ENCODE measurements around the gene IER2.

IER2 gene

DNA sequence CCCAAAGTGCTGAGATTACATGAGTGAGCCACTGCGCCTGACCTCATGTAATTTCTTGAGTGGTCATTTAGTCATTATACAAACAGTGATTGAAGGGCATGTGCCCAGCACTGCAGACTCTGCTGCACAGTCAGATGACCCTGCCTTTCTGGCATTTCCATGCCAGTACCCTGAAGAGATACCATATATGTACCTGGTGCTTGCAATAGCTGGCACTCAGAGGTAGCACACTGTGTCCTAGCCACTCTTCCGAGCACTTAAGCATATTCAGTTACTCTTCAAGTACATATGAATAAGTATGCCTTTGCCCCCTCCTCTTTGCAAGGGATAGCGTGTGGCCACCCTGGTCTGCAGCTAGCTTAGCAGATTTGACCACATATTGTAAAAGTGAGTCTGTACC is 15.6 kb upstream of the IER2 start:
- TF ChIP-seq SUZ12 (IDR thresholded peaks at IDR 0.05; ENCODE audit: extremely low read depth, insufficient read depth, insufficient read length) (no peak), YY1 (IDR thresholded peaks at IDR 0.05; ENCODE audit: insufficient read depth, insufficient read length) (no peak), ZNF274 (IDR thresholded peaks at IDR 0.05; ENCODE audit: low read depth, low read length) (no peak)
- Histone ChIP-seq H3K4me1 (ENCODE audit: insufficient read depth, insufficient read length) (peaks cover 19% of the 10 kb centered on the region), H3K9ac (ENCODE audit: insufficient read length, low read depth) (no peak overlapping the region), H3K27me3 (ENCODE audit: insufficient read depth, insufficient read length) (no peaks in the 10 kb centered on the region), H3K9me3 (ENCODE audit: insufficient read depth, low read length) (no peaks in the 10 kb centered on the region), H3K4me3 (ENCODE audit: insufficient read length, low read depth) (no peak overlapping the region), H3K36me3 (ENCODE audit: insufficient read depth, insufficient read length, low read length) (peaks cover 87% of the 10 kb centered on the region)
- DNase-seq (ENCODE audit: low read depth, low spot score), result no peak

DNA sequence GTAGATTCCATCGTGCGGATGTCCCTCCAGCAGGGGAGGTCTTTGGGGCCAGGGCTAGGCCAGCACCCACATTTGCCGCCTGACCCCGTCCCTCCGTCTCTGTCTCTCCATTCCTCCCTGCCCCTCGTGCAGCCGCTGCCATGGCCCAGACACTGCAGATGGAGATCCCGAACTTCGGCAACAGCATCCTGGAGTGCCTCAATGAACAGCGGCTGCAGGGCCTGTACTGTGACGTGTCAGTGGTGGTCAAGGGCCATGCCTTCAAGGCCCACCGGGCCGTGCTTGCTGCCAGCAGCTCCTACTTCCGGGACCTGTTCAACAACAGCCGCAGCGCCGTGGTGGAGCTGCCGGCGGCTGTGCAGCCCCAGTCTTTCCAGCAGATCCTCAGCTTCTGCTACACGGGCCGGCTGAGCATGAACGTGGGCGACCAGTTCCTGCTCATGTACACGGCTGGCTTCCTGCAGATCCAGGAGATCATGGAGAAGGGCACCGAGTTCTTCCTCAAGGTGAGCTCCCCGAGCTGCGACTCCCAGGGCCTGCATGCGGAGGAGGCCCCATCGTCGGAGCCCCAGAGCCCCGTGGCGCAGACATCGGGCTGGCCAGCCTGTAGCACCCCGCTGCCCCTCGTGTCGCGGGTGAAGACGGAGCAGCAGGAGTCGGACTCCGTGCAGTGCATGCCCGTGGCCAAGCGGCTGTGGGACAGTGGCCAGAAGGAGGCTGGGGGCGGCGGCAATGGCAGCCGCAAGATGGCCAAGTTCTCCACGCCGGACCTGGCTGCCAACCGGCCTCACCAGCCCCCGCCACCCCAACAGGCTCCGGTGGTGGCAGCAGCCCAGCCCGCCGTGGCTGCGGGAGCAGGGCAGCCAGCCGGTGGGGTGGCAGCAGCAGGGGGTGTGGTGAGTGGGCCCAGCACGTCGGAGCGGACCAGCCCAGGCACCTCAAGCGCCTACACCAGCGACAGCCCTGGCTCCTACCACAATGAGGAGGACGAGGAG is 14.8 kb upstream of the IER2 start:
- no peak for DNase-seq (ENCODE audit: low read depth, low spot score)
- peaks cover 84% of the 10 kb centered on the region for H3K36me3 ChIP-seq (ENCODE audit: insufficient read depth, insufficient read length, low read length)
- H3K4me1 ChIP-seq (ENCODE audit: insufficient read depth, insufficient read length), result peaks cover 19% of the 10 kb centered on the region
- TF ChIP-seq ZNF274 (IDR thresholded peaks at IDR 0.05; ENCODE audit: low read depth, low read length) (no peak), SUZ12 (IDR thresholded peaks at IDR 0.05; ENCODE audit: extremely low read depth, insufficient read depth, insufficient read length) (no peak), YY1 (IDR thresholded peaks at IDR 0.05; ENCODE audit: insufficient read depth, insufficient read length) (no peak)
- H3K4me3 ChIP-seq (ENCODE audit: insufficient read length, low read depth), result no peak overlapping the region
- no peaks in the 10 kb centered on the region for H3K27me3 ChIP-seq (ENCODE audit: insufficient read depth, insufficient read length)
- H3K9me3 ChIP-seq (ENCODE audit: insufficient read depth, low read length), result no peaks in the 10 kb centered on the region
- no peak overlapping the region for H3K9ac ChIP-seq (ENCODE audit: insufficient read length, low read depth)

DNA sequence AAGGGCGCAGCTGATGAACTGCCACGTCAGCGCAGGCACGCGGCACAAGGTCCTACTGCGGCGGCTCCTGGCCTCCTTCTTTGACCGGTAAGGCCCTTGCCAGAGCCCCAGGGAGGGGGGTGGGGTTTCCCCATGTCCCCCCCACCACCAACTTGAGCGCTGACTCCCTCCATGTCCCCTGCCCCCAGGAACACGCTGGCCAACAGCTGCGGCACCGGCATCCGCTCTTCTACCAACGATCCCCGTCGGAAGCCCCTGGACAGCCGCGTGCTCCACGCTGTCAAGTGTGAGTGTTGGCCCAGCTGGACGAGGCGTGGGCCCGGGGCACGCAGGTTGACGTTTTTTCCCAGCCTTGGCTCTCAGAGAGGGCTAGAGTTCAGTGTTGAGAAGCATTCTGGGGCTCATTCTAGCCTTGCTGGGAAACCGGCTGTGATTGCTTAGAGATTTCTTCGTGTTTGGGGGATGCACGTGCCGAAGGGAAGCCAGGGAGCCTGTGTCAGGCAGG is 12.9 kb upstream of the IER2 start:
- H3K4me1 ChIP-seq (ENCODE audit: insufficient read depth, insufficient read length), result peaks cover 15% of the 10 kb centered on the region
- no peak for TF ChIP-seq ZNF274 (IDR thresholded peaks at IDR 0.05; ENCODE audit: low read depth, low read length)
- no peak for TF ChIP-seq SUZ12 (IDR thresholded peaks at IDR 0.05; ENCODE audit: extremely low read depth, insufficient read depth, insufficient read length)
- no peak for TF ChIP-seq YY1 (IDR thresholded peaks at IDR 0.05; ENCODE audit: insufficient read depth, insufficient read length)
- no peaks in the 10 kb centered on the region for H3K9me3 ChIP-seq (ENCODE audit: insufficient read depth, low read length)
- peaks cover 69% of the 10 kb centered on the region for H3K36me3 ChIP-seq (ENCODE audit: insufficient read depth, insufficient read length, low read length)
- no peaks in the 10 kb centered on the region for H3K27me3 ChIP-seq (ENCODE audit: insufficient read depth, insufficient read length)
- no peak overlapping the region for H3K9ac ChIP-seq (ENCODE audit: insufficient read length, low read depth)
- no peak for DNase-seq (ENCODE audit: low read depth, low spot score)
- no peak overlapping the region for H3K4me3 ChIP-seq (ENCODE audit: insufficient read length, low read depth)

DNA sequence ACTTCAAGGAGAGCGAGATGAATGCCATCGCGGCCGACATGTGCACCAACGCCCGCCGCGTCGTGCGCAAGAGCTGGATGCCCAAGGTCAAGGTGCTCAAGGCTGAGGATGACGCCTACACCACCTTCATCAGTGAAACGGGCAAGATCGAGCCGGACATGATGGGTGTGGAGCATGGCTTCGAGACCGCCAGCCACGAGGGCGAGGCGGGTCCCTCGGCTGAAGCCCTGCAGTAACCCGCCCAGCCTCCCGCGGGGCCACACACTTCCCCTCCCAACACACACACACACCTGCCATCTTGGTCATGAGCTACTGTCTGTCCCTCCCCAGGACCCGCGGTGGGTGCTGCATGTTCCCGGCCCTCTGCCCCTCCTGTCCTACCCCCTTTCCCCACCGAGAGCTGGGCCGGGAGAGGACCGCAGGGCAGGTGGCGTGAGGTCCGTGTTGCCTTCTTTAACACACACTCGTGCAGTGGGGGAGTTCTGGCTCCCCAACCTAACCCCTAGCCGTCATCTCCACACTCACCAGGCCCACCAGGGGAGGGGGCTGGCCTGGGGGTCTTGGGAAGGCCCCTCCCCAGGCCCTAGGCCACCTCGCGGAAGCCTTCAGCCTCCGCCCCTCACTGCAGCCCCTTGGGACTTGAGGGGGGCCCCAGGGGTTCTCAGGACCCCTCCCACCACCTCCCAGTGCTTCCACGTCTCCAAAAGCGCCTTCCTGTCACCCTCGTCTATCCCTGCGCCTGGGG is 11.9 kb upstream of the IER2 start:
- no peaks in the 10 kb centered on the region for H3K27me3 ChIP-seq (ENCODE audit: insufficient read depth, insufficient read length)
- DNase-seq (ENCODE audit: low read depth, low spot score), result no peak
- peaks cover 60% of the 10 kb centered on the region for H3K36me3 ChIP-seq (ENCODE audit: insufficient read depth, insufficient read length, low read length)
- H3K9me3 ChIP-seq (ENCODE audit: insufficient read depth, low read length), result no peaks in the 10 kb centered on the region
- TF ChIP-seq ZNF274 (IDR thresholded peaks at IDR 0.05; ENCODE audit: low read depth, low read length) (no peak), SUZ12 (IDR thresholded peaks at IDR 0.05; ENCODE audit: extremely low read depth, insufficient read depth, insufficient read length) (no peak), YY1 (IDR thresholded peaks at IDR 0.05; ENCODE audit: insufficient read depth, insufficient read length) (no peak)
- H3K4me3 ChIP-seq (ENCODE audit: insufficient read length, low read depth), result no peak overlapping the region
- no peak overlapping the region for H3K9ac ChIP-seq (ENCODE audit: insufficient read length, low read depth)
- H3K4me1 ChIP-seq (ENCODE audit: insufficient read depth, insufficient read length), result peaks cover 15% of the 10 kb centered on the region

DNA sequence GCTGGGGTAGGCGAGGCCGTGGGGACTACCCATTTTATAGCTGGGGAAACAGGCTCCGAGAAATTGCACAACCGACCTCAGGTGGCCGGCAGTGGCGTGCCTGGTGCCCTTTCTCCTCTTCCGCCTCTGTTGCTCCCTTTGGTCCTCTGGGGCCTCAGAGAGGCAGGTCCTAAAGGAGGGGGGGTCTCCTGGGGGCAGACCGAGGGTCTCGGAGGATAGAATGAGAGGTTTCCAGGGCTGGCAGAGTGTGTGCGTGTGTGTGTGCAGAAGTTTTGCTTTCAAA is 11.4 kb upstream of the IER2 start:
- H3K36me3 ChIP-seq (ENCODE audit: insufficient read depth, insufficient read length, low read length), result peaks cover 57% of the 10 kb centered on the region
- no peaks in the 10 kb centered on the region for H3K27me3 ChIP-seq (ENCODE audit: insufficient read depth, insufficient read length)
- H3K4me3 ChIP-seq (ENCODE audit: insufficient read length, low read depth), result no peak overlapping the region
- peaks cover 15% of the 10 kb centered on the region for H3K4me1 ChIP-seq (ENCODE audit: insufficient read depth, insufficient read length)
- TF ChIP-seq ZNF274 (IDR thresholded peaks at IDR 0.05; ENCODE audit: low read depth, low read length) (no peak), SUZ12 (IDR thresholded peaks at IDR 0.05; ENCODE audit: extremely low read depth, insufficient read depth, insufficient read length) (no peak), YY1 (IDR thresholded peaks at IDR 0.05; ENCODE audit: insufficient read depth, insufficient read length) (no peak)
- no peak for DNase-seq (ENCODE audit: low read depth, low spot score)
- H3K9me3 ChIP-seq (ENCODE audit: insufficient read depth, low read length), result no peaks in the 10 kb centered on the region
- H3K9ac ChIP-seq (ENCODE audit: insufficient read length, low read depth), result no peak overlapping the region

DNA sequence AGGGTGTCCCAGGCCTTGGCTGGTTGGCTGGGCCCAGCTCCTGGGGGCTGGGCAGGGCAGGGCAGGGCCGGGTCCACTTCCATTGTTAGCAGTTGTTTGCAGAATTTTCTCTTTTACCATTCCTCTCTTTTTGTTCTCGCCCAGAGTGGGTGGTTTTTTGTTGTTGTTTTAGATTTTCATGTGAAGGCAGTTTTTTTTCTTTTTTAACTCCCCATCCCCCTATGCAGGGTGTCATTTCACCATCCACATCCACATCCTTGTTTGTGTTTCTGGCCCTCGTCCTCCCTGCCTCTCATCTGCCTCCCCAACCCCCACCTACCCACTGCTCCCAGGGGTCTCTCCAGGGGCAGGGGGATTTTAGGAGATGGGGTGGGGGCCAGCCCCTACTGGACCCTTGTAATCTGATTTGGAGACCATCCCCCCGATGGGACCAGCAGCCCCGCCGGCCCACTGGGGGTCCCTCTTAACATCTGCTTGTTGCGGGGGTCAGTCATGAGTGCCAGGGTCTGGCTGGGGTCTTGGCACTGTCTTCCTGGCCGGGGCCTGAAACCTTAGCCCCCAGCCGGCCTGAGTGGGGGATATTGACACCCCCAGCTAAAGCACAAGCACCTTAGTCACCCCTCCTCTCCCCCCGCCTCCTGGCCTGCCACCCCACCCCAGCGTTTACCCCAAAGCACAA is 10.4 kb upstream of the IER2 start:
- Histone ChIP-seq H3K9me3 (ENCODE audit: insufficient read depth, low read length) (no peaks in the 10 kb centered on the region), H3K4me1 (ENCODE audit: insufficient read depth, insufficient read length) (peaks cover 15% of the 10 kb centered on the region), H3K4me3 (ENCODE audit: insufficient read length, low read depth) (no peak overlapping the region), H3K27me3 (ENCODE audit: insufficient read depth, insufficient read length) (no peaks in the 10 kb centered on the region), H3K36me3 (ENCODE audit: insufficient read depth, insufficient read length, low read length) (peaks cover 57% of the 10 kb centered on the region), H3K9ac (ENCODE audit: insufficient read length, low read depth) (no peak overlapping the region)
- DNase-seq (ENCODE audit: low read depth, low spot score), result no peak
- TF ChIP-seq YY1 (IDR thresholded peaks at IDR 0.05; ENCODE audit: insufficient read depth, insufficient read length) (no peak), ZNF274 (IDR thresholded peaks at IDR 0.05; ENCODE audit: low read depth, low read length) (no peak), SUZ12 (IDR thresholded peaks at IDR 0.05; ENCODE audit: extremely low read depth, insufficient read depth, insufficient read length) (no peak)
